GM12873 (cell line): ENCODE results near the gene TM2D1.

ENCODE experiments used
- TF ChIP-seq, protein P1 (sequence below): IDR thresholded peaks from 2 replicates; pipeline ENCODE4 v1.5.1; 2012; ENCODE audit warnings: low read depth, mild to moderate bottlenecking, moderate library complexity, low read length, control low read depth; ENCODE audit not compliant: insufficient read depth; ENCODE audit errors: missing control alignments

The TM2D1 gene

DNA sequence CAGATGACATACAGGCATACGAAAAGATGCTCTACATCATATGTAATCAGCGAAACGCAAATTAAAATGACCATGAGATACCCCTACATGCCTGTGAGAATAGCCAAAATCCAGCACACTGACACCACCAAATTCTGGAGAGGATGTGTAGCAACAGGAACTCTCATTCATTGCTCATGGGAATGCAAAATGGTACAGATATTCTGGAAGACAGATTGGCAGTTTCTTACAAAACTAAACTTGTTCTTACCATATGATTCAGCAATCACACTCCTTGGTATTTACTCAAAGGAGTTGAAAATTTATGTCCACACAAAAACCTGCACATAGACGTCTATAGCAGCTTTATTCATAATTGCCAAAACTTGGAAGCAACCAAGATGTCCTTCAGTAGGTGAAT, 52.6 kb downstream of the TM2D1 start:
- TF ChIP-seq, protein P1, sequence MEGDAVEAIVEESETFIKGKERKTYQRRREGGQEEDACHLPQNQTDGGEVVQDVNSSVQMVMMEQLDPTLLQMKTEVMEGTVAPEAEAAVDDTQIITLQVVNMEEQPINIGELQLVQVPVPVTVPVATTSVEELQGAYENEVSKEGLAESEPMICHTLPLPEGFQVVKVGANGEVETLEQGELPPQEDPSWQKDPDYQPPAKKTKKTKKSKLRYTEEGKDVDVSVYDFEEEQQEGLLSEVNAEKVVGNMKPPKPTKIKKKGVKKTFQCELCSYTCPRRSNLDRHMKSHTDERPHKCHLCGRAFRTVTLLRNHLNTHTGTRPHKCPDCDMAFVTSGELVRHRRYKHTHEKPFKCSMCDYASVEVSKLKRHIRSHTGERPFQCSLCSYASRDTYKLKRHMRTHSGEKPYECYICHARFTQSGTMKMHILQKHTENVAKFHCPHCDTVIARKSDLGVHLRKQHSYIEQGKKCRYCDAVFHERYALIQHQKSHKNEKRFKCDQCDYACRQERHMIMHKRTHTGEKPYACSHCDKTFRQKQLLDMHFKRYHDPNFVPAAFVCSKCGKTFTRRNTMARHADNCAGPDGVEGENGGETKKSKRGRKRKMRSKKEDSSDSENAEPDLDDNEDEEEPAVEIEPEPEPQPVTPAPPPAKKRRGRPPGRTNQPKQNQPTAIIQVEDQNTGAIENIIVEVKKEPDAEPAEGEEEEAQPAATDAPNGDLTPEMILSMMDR = no peak

DNA sequence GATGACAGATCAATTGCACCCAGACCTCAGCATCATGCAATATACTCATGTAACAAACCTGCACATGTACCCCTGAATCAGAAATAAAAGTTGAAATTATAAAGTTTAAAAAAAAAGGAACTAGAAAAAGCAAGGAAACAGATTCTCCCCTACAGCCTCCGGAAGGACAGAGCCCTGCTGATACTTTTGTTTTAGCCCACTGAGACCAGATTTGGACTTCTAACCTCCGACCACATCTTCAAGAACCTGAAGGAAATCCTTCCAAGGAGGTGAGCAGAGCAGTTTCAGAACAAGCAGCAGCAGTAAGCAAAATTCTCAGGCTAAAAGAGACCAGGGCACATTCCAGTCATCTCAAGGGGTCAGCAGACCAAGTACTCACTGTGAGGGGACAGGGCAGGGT, 54.5 kb downstream of the TM2D1 start:
- TF ChIP-seq, protein P1 = no peak

DNA sequence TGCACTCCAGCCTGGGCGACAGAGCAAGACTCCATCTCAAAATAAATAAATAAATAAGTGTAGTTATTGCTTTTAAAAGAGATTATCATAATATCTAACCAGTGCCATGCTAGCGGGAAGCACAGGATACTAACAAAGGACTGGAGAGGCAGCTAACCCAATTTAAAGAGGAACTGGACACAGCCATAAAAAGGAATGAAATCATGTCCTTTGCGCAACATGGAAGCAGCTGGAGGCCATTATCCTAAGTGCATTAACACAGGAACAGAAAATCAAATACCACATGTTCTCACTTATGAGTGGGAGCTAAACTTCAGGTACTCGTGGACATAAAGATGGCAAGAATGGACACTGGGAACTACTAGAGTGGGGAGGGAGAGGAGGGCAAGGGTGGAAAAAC, 54.9 kb downstream of the TM2D1 start:
- TF ChIP-seq, protein P1 = no peak

DNA sequence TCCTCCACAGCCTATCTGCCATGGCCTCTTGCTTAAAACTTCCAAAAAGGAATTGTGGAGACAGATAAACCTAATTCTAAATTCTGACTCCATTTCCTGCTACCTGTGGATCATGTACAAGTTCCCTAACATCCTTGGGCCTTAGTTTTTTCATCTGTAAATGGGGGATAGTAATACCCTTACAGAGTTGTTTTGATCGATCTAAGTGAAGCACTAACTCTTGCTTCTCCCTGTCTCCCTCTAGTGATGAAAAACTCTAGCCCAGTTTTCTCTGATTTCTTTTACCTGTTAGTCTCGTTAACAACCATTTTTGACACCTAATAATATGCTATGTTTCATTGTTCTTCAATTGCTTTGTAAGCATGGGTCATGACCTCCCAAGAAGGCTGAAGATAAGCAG, 65.9 kb downstream of the TM2D1 start:
- TF ChIP-seq, protein P1 = peak; percentile 32

DNA sequence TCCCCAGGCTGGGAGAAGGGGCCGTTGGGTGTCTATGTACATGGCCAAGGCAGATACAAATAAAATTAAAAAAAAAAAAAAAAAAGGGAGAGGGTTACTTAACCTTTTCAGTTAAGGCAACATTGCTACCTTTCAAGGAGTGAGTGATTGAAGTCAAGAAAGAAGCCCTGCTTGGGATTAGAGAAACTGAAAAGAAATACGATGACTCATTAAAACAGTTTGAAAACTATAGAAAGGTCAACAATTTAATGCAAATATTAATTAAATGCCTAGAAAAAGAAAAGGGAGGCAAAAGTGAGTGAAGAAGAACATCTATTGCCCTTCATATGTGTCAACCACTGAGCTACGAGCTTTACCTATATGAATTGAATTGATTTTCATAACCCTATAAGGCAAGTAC, 69.5 kb downstream of the TM2D1 start:
- TF ChIP-seq, protein P1 = no peak

DNA sequence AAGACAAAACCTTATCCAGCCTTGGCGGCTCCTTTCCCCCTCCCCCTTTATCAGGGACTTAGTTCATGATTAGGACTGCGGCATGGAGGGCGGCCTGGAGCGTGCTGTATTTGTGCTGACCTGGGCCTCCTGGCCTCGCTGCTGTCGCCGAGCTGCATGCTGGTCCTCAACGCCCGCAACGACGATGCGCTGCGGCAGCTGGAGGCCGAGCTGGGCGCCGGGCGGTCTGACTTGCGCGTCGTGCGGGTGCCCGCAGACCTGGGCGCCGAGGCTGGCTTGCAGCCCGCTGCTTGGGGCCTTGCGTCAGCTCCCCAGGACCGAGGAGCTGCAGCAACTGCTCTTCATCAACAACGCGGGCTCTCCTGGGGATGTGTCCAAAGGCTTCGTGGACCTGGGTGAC, 70.9 kb downstream of the TM2D1 start:
- TF ChIP-seq, protein P1 = no peak

DNA sequence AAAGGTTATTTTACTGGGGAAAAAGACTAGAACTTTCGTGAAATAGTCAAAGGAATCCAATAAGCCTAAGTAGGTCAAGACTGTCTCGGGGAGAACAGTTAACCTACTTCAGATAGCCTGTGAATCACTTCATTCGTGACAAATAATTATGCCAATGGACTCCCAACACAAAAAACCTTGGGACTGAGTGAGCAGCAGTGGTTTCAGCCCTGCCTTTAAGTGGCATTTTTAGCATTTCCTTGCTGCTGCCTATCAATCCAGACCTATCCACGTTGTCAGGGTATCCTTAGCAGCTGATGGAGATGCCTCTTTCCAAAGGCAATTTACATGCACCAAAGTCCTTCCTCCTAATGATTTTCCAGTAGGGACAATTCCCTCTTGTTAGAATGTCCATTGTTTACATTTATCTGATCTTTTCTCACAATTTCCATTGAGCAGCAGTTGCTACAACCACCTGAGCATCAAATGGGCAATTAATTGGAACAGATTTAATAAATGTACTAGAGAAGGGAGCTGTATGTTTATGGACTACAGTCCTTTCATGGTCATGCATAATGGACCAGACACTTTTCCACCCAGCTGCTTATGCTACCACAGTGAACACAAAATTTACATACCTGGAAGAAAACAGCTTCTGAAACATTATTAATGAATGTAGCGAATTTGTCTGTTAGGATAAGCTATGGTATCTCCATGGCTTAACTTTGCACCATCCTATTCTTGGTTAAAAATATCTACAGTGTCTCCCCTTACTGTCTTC, 75.8 kb downstream of the TM2D1 start:
- TF ChIP-seq, protein P1 = no peak
